Smooth muscle cell (in vitro differentiated cells): ENCODE data around the gene SCN2B. TPM values are rescaled to one million over a fixed set of nuclear protein-coding genes. Genes with fewer than 3 reads are reported as not detected.

Experiments
- DNase-seq: peaks from one replicate; lab custom pipeline; 2025; ENCODE audit not compliant: unreplicated experiment; lab: John Stamatoyannopoulos, UW
- H2AFZ ChIP-seq: fragments of 200-600 bp; sonication (generic); 2 replicates; pipeline ENCODE4 v1.6.0; 2016; ENCODE audit warnings: antibody characterized with exemption, low read depth, mild to moderate bottlenecking
- H3F3A ChIP-seq: fragments of 200-600 bp; sonication (generic); 2 replicates; pipeline ENCODE4 v1.6.0; 2017; ENCODE audit warnings: antibody characterized with exemption, low read depth
- H3K27ac ChIP-seq: fragments of 200-600 bp; sonication (generic); 2 replicates; pipeline ENCODE4 v1.5.1; 2016; ENCODE audit warnings: low read depth, mild to moderate bottlenecking
- H3K27me3 ChIP-seq: fragments of 200-600 bp; sonication (generic); 2 replicates; pipeline ENCODE4 v1.6.1; 2016; ENCODE audit warnings: low read depth, mild to moderate bottlenecking
- H3K36me3 ChIP-seq: fragments of 200-600 bp; sonication (generic); 2 replicates; pipeline ENCODE4 v1.5.1; 2016; ENCODE audit warnings: low read depth
- H3K4me1 ChIP-seq: fragments of 200-600 bp; sonication (generic); 2 replicates; pipeline ENCODE4 v1.5.1; 2016; ENCODE audit warnings: low read depth
- H3K4me2 ChIP-seq: fragments of 200-600 bp; sonication (generic); 2 replicates; pipeline ENCODE4 v1.6.0; 2016; ENCODE audit warnings: mild to moderate bottlenecking
- H3K4me3 ChIP-seq: fragments of 200-600 bp; sonication (generic); 2 replicates; pipeline ENCODE4 v1.5.1; 2016; ENCODE audit warnings: mild to moderate bottlenecking
- H3K79me2 ChIP-seq: fragments of 200-600 bp; sonication (generic); 2 replicates; pipeline ENCODE4 v1.6.0; 2016; ENCODE audit warnings: low read depth, mild to moderate bottlenecking
- H3K9ac ChIP-seq: fragments of 200-600 bp; sonication (generic); 2 replicates; pipeline ENCODE4 v1.6.0; 2016; ENCODE audit warnings: low read depth
- H3K9me3 ChIP-seq: fragments of 200-600 bp; sonication (generic); replicated peaks from 2 replicates; pipeline ENCODE4 v1.5.1; 2016; ENCODE audit warnings: low read depth
- H4K20me1 ChIP-seq: fragments of 200-600 bp; sonication (generic); 2 replicates; pipeline ENCODE4 v1.6.0; 2016; ENCODE audit warnings: low read depth
- CTCF ChIP-seq: fragments of 200-600 bp; sonication (generic); IDR thresholded peaks from 2 replicates; pipeline ENCODE4 v1.5.1; 2017; ENCODE audit warnings: borderline replicate concordance, mild to moderate bottlenecking, antibody characterized with exemption; ENCODE audit not compliant: insufficient read depth, poor library complexity, severe bottlenecking
- WGBS: methylation state at CpG from one replicate; pipeline ENCODE4 v1.1.7; 2016; ENCODE audit warnings: low lambda C conversion rate; 5-methylcytosine and 5-hydroxymethylcytosine counted together
- polyA plus RNA-seq: library from polyadenylated mRNA; unstranded; fragments of >200 nt; fragmentation: Nextera tagmentation; extraction: Ambion mirVana; gene quantifications from 2 replicates; pipeline ENCODE4 v1.2.1, GENCODE V29; 2016
- total RNA-seq: library from RNA; depleted of rRNA; stranded (reverse); fragments of >200 nt; gene quantifications from 2 replicates; pipeline ENCODE4 v1.2.3, GENCODE V29; 2014

The SCN2B gene
- total and polyA plus RNA-seq, 2 experiments from 2014 or later, result 0.31 to 0.40 TPM

GRCh38 chr11:118223570-118223969 lies 47.1 kb upstream of the SCN2B start:
- no peaks in the 10 kb centered on the region for H3F3A ChIP-seq
- no peaks in the 10 kb centered on the region for H3K79me2 ChIP-seq
- H3K27ac ChIP-seq, result no peak overlapping the region
- no peaks in the 10 kb centered on the region for H3K4me1 ChIP-seq
- H3K36me3 ChIP-seq, result no peaks in the 10 kb centered on the region
- H4K20me1 ChIP-seq, result no peaks in the 10 kb centered on the region
- H3K9ac ChIP-seq, result no peak overlapping the region
- H3K4me2 ChIP-seq, result no peak overlapping the region
- WGBS, result 90% methylated on average over 2 of the region's 2 CpGs
- H3K4me3 ChIP-seq, result no peak overlapping the region
- peaks cover 46% of the 10 kb centered on the region for H3K27me3 ChIP-seq
- TF ChIP-seq CTCF, result no peak
- DNase-seq, result no peak
- no peaks in the 10 kb centered on the region for H3K9me3 ChIP-seq
- H2AFZ ChIP-seq, result no peak overlapping the region

GRCh38 chr11:118222437-118222836 lies 46.0 kb upstream of the SCN2B start:
- Histone ChIP-seq H3K9me3 (no peaks in the 10 kb centered on the region), H3F3A (no peaks in the 10 kb centered on the region), H3K36me3 (no peaks in the 10 kb centered on the region), H3K27me3 (peaks cover 34% of the 10 kb centered on the region), H2AFZ (no peak overlapping the region), H3K27ac (no peak overlapping the region), H3K4me2 (no peak overlapping the region), H4K20me1 (no peaks in the 10 kb centered on the region), H3K4me1 (no peaks in the 10 kb centered on the region), H3K9ac (no peak overlapping the region), H3K79me2 (no peaks in the 10 kb centered on the region), H3K4me3 (no peak overlapping the region)
- WGBS, result 79% methylated on average over 4 of the region's 4 CpGs
- no peak for TF ChIP-seq CTCF
- no peak for DNase-seq

- Histone ChIP-seq H3K9me3 (no peaks in the 10 kb centered on the region), H3F3A (no peaks in the 10 kb centered on the region), H3K27me3 (peaks cover 24% of the 10 kb centered on the region), H3K4me1 (no peaks in the 10 kb centered on the region), H4K20me1 (no peaks in the 10 kb centered on the region), H3K27ac (no peak overlapping the region), H3K4me2 (no peak overlapping the region), H2AFZ (no peak overlapping the region), H3K4me3 (no peak overlapping the region), H3K9ac (no peak overlapping the region), H3K79me2 (no peaks in the 10 kb centered on the region), H3K36me3 (no peaks in the 10 kb centered on the region)
- no peak for TF ChIP-seq CTCF
- WGBS, result 86% methylated on average over 5 of the region's 5 CpGs
- no peak for DNase-seq
These were observed 45.0 kb upstream of the SCN2B start for GRCh38 chr11:118221419-118221818.

GRCh38 chr11:118219732-118220131 lies 43.3 kb upstream of the SCN2B start:
- Histone ChIP-seq H3K27me3 (peaks cover 17% of the 10 kb centered on the region), H3K9ac (no peak overlapping the region), H3K79me2 (no peaks in the 10 kb centered on the region), H3K4me1 (no peaks in the 10 kb centered on the region), H4K20me1 (no peaks in the 10 kb centered on the region), H3K36me3 (no peaks in the 10 kb centered on the region), H3F3A (no peaks in the 10 kb centered on the region), H3K4me2 (no peak overlapping the region), H3K9me3 (no peaks in the 10 kb centered on the region), H2AFZ (no peak overlapping the region), H3K4me3 (no peak overlapping the region), H3K27ac (no peak overlapping the region)
- WGBS, result 90% methylated on average over 1 of the region's 1 CpG
- no peak for TF ChIP-seq CTCF
- DNase-seq, result no peak
